HCT116 (cell line): ENCODE data around the gene MRPL50. TPM values are rescaled to one million over a fixed set of nuclear protein-coding genes. Genes with fewer than 3 reads are reported as not detected.

Source experiments
- ATAC-seq: fragments of 200-7000 bp; cut with Tn5 transposase; 2 replicates; pipeline ENCODE4 v1.9.1; 2020; ENCODE audit warnings: mild to moderate bottlenecking, moderate library complexity
- BruUV-seq: library from RNA; stranded (reverse); fragments of 400-500 nt; replicated peaks from 2 replicates; lab custom pipeline; 2021; lab: Mats Ljungman, UMichigan
- CTCF ChIA-PET: fragments of 300-600 bp; sonication (Branson Sonifier 250); formaldehyde crosslinking; loops from one replicate; lab custom pipeline; 2021; ENCODE audit warnings: antibody characterized with exemption; lab: Charles Lee
- POLR2A ChIA-PET: fragments of 300-600, 350-600 bp; sonication (Branson Sonifier 250); formaldehyde crosslinking; loops from one replicate; lab custom pipeline; 2021; ENCODE audit warnings: antibody characterized with exemption; lab: Charles Lee
- RAD21 ChIA-PET, 2 experiments: fragments of 300-600 bp; sonication (Branson Sonifier 250); formaldehyde crosslinking; loops; one replicate each; lab custom pipeline; 2023; ENCODE audit warnings: low total read pairs in 2 of 2; ENCODE audit not compliant: uncharacterized antibody in 2 of 2, unreplicated experiment in 2 of 2, low non-redundant PET in 1 of 2; lab: Charles Lee
- DNase-seq: peaks from one replicate; pipeline ENCODE4 v3.0.0-alpha.2; 2010; ENCODE audit warnings: low read depth, low spot score
- H2AFZ ChIP-seq: fragments of 200-600 bp; shearing (Covaris generic), sonication (generic); 2 replicates; pipeline ENCODE4 v1.6.1; 2017; ENCODE audit warnings: low read depth, mixed run types, mixed read lengths, antibody characterized with exemption, low read length; ENCODE audit not compliant: poor library complexity, severe bottlenecking
- H3K27ac ChIP-seq: 2 replicates; pipeline ENCODE4 v1.5.1; 2012; ENCODE audit warnings: low read depth, low read length
- H3K27me3 ChIP-seq: fragments of 200-600 bp; sonication (generic); 2 replicates; pipeline ENCODE4 v1.6.1; 2016; ENCODE audit warnings: mixed run types, low read length, mixed read lengths; ENCODE audit not compliant: insufficient read depth
- H3K36me3 ChIP-seq, 2 experiments: fragments of 200-500 bp in 1 of 2; fragments of 200-600 bp in 1 of 2; sonication (Bioruptor generic) in 1 of 2; sonication (generic) in 1 of 2; 2 replicates each; pipeline versions ENCODE4 v1.5.1 to v1.6.1; 2014 to 2016; ENCODE audit warnings: low read length in 2 of 2, inconsistent platforms in 1 of 2, mixed read lengths in 1 of 2, mixed run types in 1 of 2; ENCODE audit not compliant: insufficient read depth in 2 of 2, control insufficient read depth in 1 of 2
- H3K4me1 ChIP-seq, 2 experiments: fragments of 200-600 bp in 1 of 2; sonication (generic) in 1 of 2; 2 replicates each; pipeline versions ENCODE4 v1.5.1 to v1.6.1; 2012 to 2017; ENCODE audit warnings: low read length in 2 of 2, inconsistent platforms in 1 of 2, mild to moderate bottlenecking in 1 of 2, mixed read lengths in 1 of 2, mixed run types in 1 of 2, moderate library complexity in 1 of 2; ENCODE audit not compliant: insufficient read depth in 2 of 2, control insufficient read depth in 1 of 2
- H3K4me2 ChIP-seq: fragments of 200-600 bp; sonication (generic); 2 replicates; pipeline ENCODE4 v1.6.1; 2017; ENCODE audit warnings: mixed run types, low read length, mixed read lengths
- H3K4me3 ChIP-seq, 2 experiments: fragments of 200-600 bp in 1 of 2; sonication (generic) in 1 of 2; replicated peaks in 1 of 2; 2 replicates each; pipeline ENCODE4 v1.5.1; 2011 to 2016; ENCODE audit warnings: low read length in 2 of 2, control low read depth in 1 of 2, low read depth in 1 of 2, mild to moderate bottlenecking in 1 of 2, mixed read lengths in 1 of 2, mixed run types in 1 of 2
- H3K79me2 ChIP-seq: fragments of 200-600 bp; sonication (generic); 2 replicates; pipeline ENCODE4 v1.6.1; 2017; ENCODE audit warnings: mild to moderate bottlenecking, mixed run types, low read length, moderate library complexity, mixed read lengths; ENCODE audit not compliant: insufficient read depth
- H3K9ac ChIP-seq: fragments of 200-600 bp; sonication (generic); 2 replicates; pipeline ENCODE4 v1.6.1; 2016; ENCODE audit warnings: low read length, mixed read lengths
- H3K9me2 ChIP-seq: fragments of 200-600 bp; sonication (generic), shearing (Covaris generic); 2 replicates; pipeline ENCODE4 v1.6.1; 2017; ENCODE audit warnings: mixed run types, mild to moderate bottlenecking, moderate library complexity; ENCODE audit not compliant: insufficient read depth
- H3K9me3 ChIP-seq, 2 experiments: fragments of 200-500 bp in 1 of 2; fragments of 200-600 bp in 1 of 2; sonication (Bioruptor generic) in 1 of 2; sonication (generic) in 1 of 2; 2 replicates each; pipeline ENCODE4 v1.6.1; 2014 to 2017; ENCODE audit warnings: low read length in 2 of 2, mixed read lengths in 2 of 2, inconsistent platforms in 1 of 2, low read depth in 1 of 2, mild to moderate bottlenecking in 1 of 2, mixed run types in 1 of 2, moderate library complexity in 1 of 2; ENCODE audit not compliant: control insufficient read depth in 1 of 2, insufficient read depth in 1 of 2
- H4K20me1 ChIP-seq: fragments of 200-600 bp; sonication (generic), shearing (Covaris generic); 2 replicates; pipeline ENCODE4 v1.6.1; 2017; ENCODE audit warnings: mixed run types, mild to moderate bottlenecking, moderate library complexity; ENCODE audit not compliant: insufficient read depth
- EGR1 ChIP-seq: IDR thresholded peaks from 2 replicates; pipeline ENCODE4 v1.6.1; 2012; ENCODE audit warnings: low read depth
- ELF1 ChIP-seq: IDR thresholded peaks from 2 replicates; pipeline ENCODE4 v1.6.1; 2012; ENCODE audit warnings: low read depth, borderline replicate concordance
- EZH2phosphoT487 ChIP-seq: fragments of 200-600 bp; IDR thresholded peaks from 2 replicates; pipeline ENCODE4 v1.6.1; 2018; ENCODE audit warnings: antibody characterized with exemption, borderline replicate concordance
- FOSL1 ChIP-seq: IDR thresholded peaks from 2 replicates; pipeline ENCODE4 v1.6.1; 2012; ENCODE audit warnings: low read depth
- TCF7L2 ChIP-seq: IDR thresholded peaks from 2 replicates; pipeline ENCODE4 v1.7.0; 2011; ENCODE audit warnings: borderline replicate concordance, inconsistent platforms; ENCODE audit not compliant: insufficient read depth, insufficient read length; ENCODE audit errors: extremely low read depth
- YY1 ChIP-seq: IDR thresholded peaks from 2 replicates; pipeline ENCODE4 v1.6.1; 2011; ENCODE audit warnings: low read length, low read depth, moderate library complexity, mild to moderate bottlenecking; ENCODE audit not compliant: insufficient replicate concordance; ENCODE audit errors: extremely low read depth
- intact Hi-C: fragments of 100-400 bp; cut with micrococcal nuclease; formaldehyde crosslinking; loops from 2 replicates; pipeline ENCODE4 v1.10.0; 2022
- total RNA-seq: library from RNA; stranded (reverse); gene quantifications from one replicate; pipeline ENCODE4 v1.2.1, GENCODE V29; 2021; ENCODE audit not compliant: unreplicated experiment
- TF ChIP-seq, protein P1 (sequence below): IDR thresholded peaks from 2 replicates; pipeline ENCODE4 v1.6.1; 2011; ENCODE audit warnings: mild to moderate bottlenecking, low read length, moderate library complexity; ENCODE audit not compliant: insufficient replicate concordance; ENCODE audit errors: extremely low read depth
- TF ChIP-seq, protein P2 (sequence below): IDR thresholded peaks from 2 replicates; pipeline ENCODE4 v1.6.1; 2012; ENCODE audit warnings: low read depth

Gene MRPL50
- total RNA-seq, 1 experiment from 2014 or later, result 14.6 TPM

DNA sequence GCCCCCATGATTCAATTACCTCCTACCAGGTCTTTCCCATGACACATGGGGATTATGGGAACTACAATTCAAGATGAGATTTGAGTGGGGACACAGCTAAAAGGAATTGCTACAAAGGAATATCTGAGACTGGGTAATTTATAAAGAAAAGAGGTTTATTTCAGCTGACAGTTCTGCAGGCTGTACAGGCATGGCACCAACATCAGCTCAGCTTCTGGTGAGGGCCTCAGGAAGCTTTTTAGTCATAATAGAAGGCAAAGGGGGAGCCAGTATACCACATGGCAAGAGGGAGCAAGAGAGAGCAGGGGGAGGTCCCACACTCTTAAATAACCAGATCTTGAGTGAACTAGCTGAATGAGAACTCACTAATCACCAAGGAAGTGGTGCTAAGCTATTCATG lies 48.3 kb upstream of the MRPL50 start:
- TF ChIP-seq EZH2phosphoT487, result no peak
- TF ChIP-seq, protein P1, sequence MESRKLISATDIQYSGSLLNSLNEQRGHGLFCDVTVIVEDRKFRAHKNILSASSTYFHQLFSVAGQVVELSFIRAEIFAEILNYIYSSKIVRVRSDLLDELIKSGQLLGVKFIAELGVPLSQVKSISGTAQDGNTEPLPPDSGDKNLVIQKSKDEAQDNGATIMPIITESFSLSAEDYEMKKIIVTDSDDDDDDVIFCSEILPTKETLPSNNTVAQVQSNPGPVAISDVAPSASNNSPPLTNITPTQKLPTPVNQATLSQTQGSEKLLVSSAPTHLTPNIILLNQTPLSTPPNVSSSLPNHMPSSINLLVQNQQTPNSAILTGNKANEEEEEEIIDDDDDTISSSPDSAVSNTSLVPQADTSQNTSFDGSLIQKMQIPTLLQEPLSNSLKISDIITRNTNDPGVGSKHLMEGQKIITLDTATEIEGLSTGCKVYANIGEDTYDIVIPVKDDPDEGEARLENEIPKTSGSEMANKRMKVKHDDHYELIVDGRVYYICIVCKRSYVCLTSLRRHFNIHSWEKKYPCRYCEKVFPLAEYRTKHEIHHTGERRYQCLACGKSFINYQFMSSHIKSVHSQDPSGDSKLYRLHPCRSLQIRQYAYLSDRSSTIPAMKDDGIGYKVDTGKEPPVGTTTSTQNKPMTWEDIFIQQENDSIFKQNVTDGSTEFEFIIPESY, result no peak
- TF ChIP-seq FOSL1, result no peak
- no peak for TF ChIP-seq TCF7L2
- no peak for TF ChIP-seq EGR1
- TF ChIP-seq ELF1, result no peak
- TF ChIP-seq, protein P2, sequence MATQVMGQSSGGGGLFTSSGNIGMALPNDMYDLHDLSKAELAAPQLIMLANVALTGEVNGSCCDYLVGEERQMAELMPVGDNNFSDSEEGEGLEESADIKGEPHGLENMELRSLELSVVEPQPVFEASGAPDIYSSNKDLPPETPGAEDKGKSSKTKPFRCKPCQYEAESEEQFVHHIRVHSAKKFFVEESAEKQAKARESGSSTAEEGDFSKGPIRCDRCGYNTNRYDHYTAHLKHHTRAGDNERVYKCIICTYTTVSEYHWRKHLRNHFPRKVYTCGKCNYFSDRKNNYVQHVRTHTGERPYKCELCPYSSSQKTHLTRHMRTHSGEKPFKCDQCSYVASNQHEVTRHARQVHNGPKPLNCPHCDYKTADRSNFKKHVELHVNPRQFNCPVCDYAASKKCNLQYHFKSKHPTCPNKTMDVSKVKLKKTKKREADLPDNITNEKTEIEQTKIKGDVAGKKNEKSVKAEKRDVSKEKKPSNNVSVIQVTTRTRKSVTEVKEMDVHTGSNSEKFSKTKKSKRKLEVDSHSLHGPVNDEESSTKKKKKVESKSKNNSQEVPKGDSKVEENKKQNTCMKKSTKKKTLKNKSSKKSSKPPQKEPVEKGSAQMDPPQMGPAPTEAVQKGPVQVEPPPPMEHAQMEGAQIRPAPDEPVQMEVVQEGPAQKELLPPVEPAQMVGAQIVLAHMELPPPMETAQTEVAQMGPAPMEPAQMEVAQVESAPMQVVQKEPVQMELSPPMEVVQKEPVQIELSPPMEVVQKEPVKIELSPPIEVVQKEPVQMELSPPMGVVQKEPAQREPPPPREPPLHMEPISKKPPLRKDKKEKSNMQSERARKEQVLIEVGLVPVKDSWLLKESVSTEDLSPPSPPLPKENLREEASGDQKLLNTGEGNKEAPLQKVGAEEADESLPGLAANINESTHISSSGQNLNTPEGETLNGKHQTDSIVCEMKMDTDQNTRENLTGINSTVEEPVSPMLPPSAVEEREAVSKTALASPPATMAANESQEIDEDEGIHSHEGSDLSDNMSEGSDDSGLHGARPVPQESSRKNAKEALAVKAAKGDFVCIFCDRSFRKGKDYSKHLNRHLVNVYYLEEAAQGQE, result no peak
- no peak for TF ChIP-seq YY1
- no TSS peak for BruUV-seq
- Histone ChIP-seq H3K9me2 (no peaks in the 10 kb centered on the region), H3K4me3 (no peak overlapping the region), H2AFZ (no peak overlapping the region), H3K4me1 (peaks cover 0 to 6% of the 10 kb centered on the region in 2 experiments; a peak in 2 of 4 replicates), H3K27me3 (no peaks in the 10 kb centered on the region), H3K4me2 (no peak overlapping the region), H3K27ac (no peak overlapping the region), H3K79me2 (no peaks in the 10 kb centered on the region), H3K36me3 (no peaks in the 10 kb centered on the region), H3K9ac (no peak overlapping the region), H3K9me3 (no peaks in the 10 kb centered on the region), H4K20me1 (no peaks in the 10 kb centered on the region)
- ATAC-seq, result no peak
- DNase-seq, result no peak
- ChIA-PET RAD21 (no interaction called here), CTCF (no interaction called here), POLR2A (no interaction called here)
- intact Hi-C loops, result loop anchor here (10.0 kb wide), 1 partner anchor 278 kb away; no protein-coding TSS in a partner anchor
